Right cardiac atrium (tissue), 5 donors: Measurements from ENCODE around the gene RPS6KB1. TPM values are rescaled to one million over a fixed set of nuclear protein-coding genes. Genes with fewer than 3 reads are reported as not detected.
"Not testable (repeated sequence)": the region's sequence is repeated elsewhere in the genome, so short reads cannot be mapped to it uniquely, and the experiment has no call there.

Experiments used
- ATAC-seq, 2 donors: fragments of 200-7000 bp; cut with Tn5 transposase; one replicate each; pipeline versions ENCODE4 v1.8.0 to v1.9.1; 2020; ENCODE audit warnings: moderate library complexity in 2 of 2, mild to moderate bottlenecking in 1 of 2
- DNase-seq, 3 donors: peaks; one replicate each; pipeline ENCODE4 v3.0.0-alpha.2; 2020
- H3K27ac ChIP-seq: one replicate; pipeline ENCODE4 v1.5.1; 2013; ENCODE audit warnings: mild to moderate bottlenecking, low read length, control low read depth, moderate library complexity
- H3K27me3 ChIP-seq: one replicate; pipeline ENCODE4 v1.6.1; 2013; ENCODE audit not compliant: control insufficient read depth, insufficient read depth
- H3K4me1 ChIP-seq: one replicate; pipeline ENCODE4 v1.6.1; 2013; ENCODE audit warnings: low read length; ENCODE audit not compliant: control insufficient read depth, insufficient read depth
- H3K4me3 ChIP-seq: one replicate; pipeline ENCODE4 v1.5.1; 2013; ENCODE audit warnings: low read length, control low read depth
- H3K9me3 ChIP-seq: one replicate; pipeline ENCODE4 v1.6.1; 2013; ENCODE audit warnings: low read length; ENCODE audit not compliant: control insufficient read depth
- WGBS: extraction: QIAGEN DNeasy Blood & Tissue Kit; methylation state at CpG from one replicate; pipeline ENCODE4 v1.1.7; 2013; 5-methylcytosine and 5-hydroxymethylcytosine counted together
- intact Hi-C, 4 donors: fragments of 100-400 bp; cut with DNase I; formaldehyde crosslinking; loops; one replicate each; pipeline versions ENCODE4 v1.11.0 to v1.14.0; 2022 to 2023
- polyA plus RNA-seq: library from polyadenylated mRNA; stranded (reverse); fragments of 200-250 nt; gene quantifications from one replicate; pipeline ENCODE4 v1.2.3, GENCODE V29; 2013
- total RNA-seq, 4 donors: library from RNA; stranded (reverse); fragmentation: NEBNext Ultra II Directional; extraction: Animal tissue kit (Norgen Biotek cat#: 25700); gene quantifications; one replicate each; pipeline ENCODE4 v1.2.1, GENCODE V29; 2021
- donor health status: healthy with polysubstance abuse.
- donor health status: DM: no; HTN: yes; CAD: no.
- donor health status: DM: no; HTN: no; CAD: no.
- donor health status: DM: no; HTN: yes; CAD: no; lungs with severe emphysema.
- donor health status: DM: yes; HTN: yes; CAD: no.

The RPS6KB1 gene
- total and polyA plus RNA-seq, 5 donors, result 7.8 to 31.3 (median 27.4) TPM

GRCh38 chr17:59853168-59853918, 39.6 kb upstream of the RPS6KB1 start:
- H3K4me3 ChIP-seq, result no peak overlapping the region
- H3K27ac ChIP-seq, result no peak overlapping the region
- intact Hi-C loops, result no loop called here
- 75% methylated on average over 14 of the region's 14 CpGs for WGBS
- H3K9me3 ChIP-seq, result no peaks in the 10 kb centered on the region
- H3K27me3 ChIP-seq, result no peaks in the 10 kb centered on the region
- DNase-seq (no peak), ATAC-seq (peak in 1 of 2 donors; percentile 45)
- H3K4me1 ChIP-seq, result peaks cover 2% of the 10 kb centered on the region

GRCh38 chr17:59853919-59854729, 38.8 kb upstream of the RPS6KB1 start:
- DNase-seq, H3K27ac ChIP-seq, ATAC-seq, H3K27me3 ChIP-seq, H3K4me3 ChIP-seq, H3K4me1 ChIP-seq, H3K9me3 ChIP-seq, intact Hi-C loops: not testable (repeated sequence)
- 94% methylated on average over 10 of the region's 10 CpGs for WGBS

- intact Hi-C loops, result no loop called here
- 89% methylated on average over 3 of the region's 3 CpGs for WGBS
These were observed 35.8 kb upstream of the RPS6KB1 start for GRCh38 chr17:59856859-59857794.

GRCh38 chr17:59858167-59858816, 34.6 kb upstream of the RPS6KB1 start:
- Histone ChIP-seq H3K27ac (no peak overlapping the region), H3K9me3 (no peaks in the 10 kb centered on the region), H3K4me3 (no peak overlapping the region), H3K4me1 (no peaks in the 10 kb centered on the region), H3K27me3 (no peaks in the 10 kb centered on the region)
- no peak for DNase-seq
- intact Hi-C loops, result no loop called here
- WGBS, result 80% methylated on average over 5 of the region's 5 CpGs
- ATAC-seq, result no peak

More at GRCh38 chr17:59856859-59857794, 35.8 kb upstream of the RPS6KB1 start:
- H3K27me3 ChIP-seq, result no peaks in the 10 kb centered on the region
- DNase-seq, result no peak
- no peak overlapping the region for H3K4me3 ChIP-seq
- H3K9me3 ChIP-seq, result no peaks in the 10 kb centered on the region
- H3K27ac ChIP-seq, result no peak overlapping the region
- ATAC-seq, result no peak
- no peaks in the 10 kb centered on the region for H3K4me1 ChIP-seq

GRCh38 chr17:59858932-59859331, 34.0 kb upstream of the RPS6KB1 start:
- H3K4me1 ChIP-seq, result no peaks in the 10 kb centered on the region
- ATAC-seq, result no peak
- H3K27me3 ChIP-seq, result no peaks in the 10 kb centered on the region
- WGBS, result 70% methylated on average over 3 of the region's 3 CpGs
- no peak for DNase-seq
- no peak overlapping the region for H3K4me3 ChIP-seq
- no peaks in the 10 kb centered on the region for H3K9me3 ChIP-seq
- intact Hi-C loops, result no loop called here
- no peak overlapping the region for H3K27ac ChIP-seq

- WGBS, result 82% methylated on average over 2 of the region's 2 CpGs
- ATAC-seq, result peak in 1 of 2 donors; percentile 63
- Histone ChIP-seq H3K4me1 (no peaks in the 10 kb centered on the region), H3K27me3 (no peaks in the 10 kb centered on the region), H3K9me3 (no peaks in the 10 kb centered on the region), H3K4me3 (no peak overlapping the region), H3K27ac (no peak overlapping the region)
- intact Hi-C loops, result no loop called here
- no peak for DNase-seq
These were observed 33.4 kb upstream of the RPS6KB1 start for GRCh38 chr17:59859444-59860025.

- intact Hi-C loops, result no loop called here
- DNase-seq (no peak), ATAC-seq (no peak)
- Histone ChIP-seq H3K4me3 (no peak overlapping the region), H3K4me1 (no peaks in the 10 kb centered on the region), H3K27me3 (no peaks in the 10 kb centered on the region), H3K9me3 (no peaks in the 10 kb centered on the region), H3K27ac (no peak overlapping the region)
- WGBS, result 54% methylated on average over 3 of the region's 3 CpGs
These were observed 29.3 kb upstream of the RPS6KB1 start for GRCh38 chr17:59863616-59864015.

- Histone ChIP-seq H3K4me3 (no peak overlapping the region), H3K27me3 (no peaks in the 10 kb centered on the region), H3K9me3 (no peaks in the 10 kb centered on the region), H3K27ac (no peak overlapping the region), H3K4me1 (no peaks in the 10 kb centered on the region)
- 26% methylated on average over 1 of the region's 1 CpG for WGBS
- intact Hi-C loops, result no loop called here
- no peak for ATAC-seq
- no peak for DNase-seq
These were observed 23.0 kb upstream of the RPS6KB1 start for GRCh38 chr17:59869941-59870218.

GRCh38 chr17:59870482-59870881, 22.4 kb upstream of the RPS6KB1 start:
- H3K27me3 ChIP-seq, result no peaks in the 10 kb centered on the region
- 83% methylated on average over 8 of the region's 8 CpGs for WGBS
- intact Hi-C loops, result no loop called here
- no peak for DNase-seq
- no peak overlapping the region for H3K27ac ChIP-seq
- H3K9me3 ChIP-seq, result no peaks in the 10 kb centered on the region
- no peaks in the 10 kb centered on the region for H3K4me1 ChIP-seq
- ATAC-seq, result no peak
- no peak overlapping the region for H3K4me3 ChIP-seq

- Histone ChIP-seq H3K27me3 (no peaks in the 10 kb centered on the region), H3K4me3 (no peak overlapping the region), H3K9me3 (no peaks in the 10 kb centered on the region), H3K27ac (no peak overlapping the region), H3K4me1 (no peaks in the 10 kb centered on the region)
- intact Hi-C loops, result no loop called here
- ATAC-seq (no peak), DNase-seq (no peak)
These were observed 20.6 kb upstream of the RPS6KB1 start for GRCh38 chr17:59872351-59872750.
